Activated T-cell treated with anti-CD3 and anti-CD28 coated beads, Interleukin-2, amount 50 U/mL, for 72 hours (primary cell): ENCODE measurements around the gene NXPH4. TPM values are rescaled to one million over a fixed set of nuclear protein-coding genes. Genes with fewer than 3 reads are reported as not detected.
A peak's percentile ranks its signal among the peaks of the same experiment; 100 is the strongest.

ENCODE experiments used
- ATAC-seq, 2 donors: fragments of 150-1000 bp; cut with Tn5 transposase; replicated peaks in 1 of 2; 2 replicates each; pipeline ENCODE4 v1.10.0; 2021; ENCODE audit warnings: moderate library complexity in 2 of 2, mild to moderate bottlenecking in 1 of 2
- DNase-seq, 2 donors: peaks; one replicate each; pipeline ENCODE4 v3.0.0; 2021 to 2022; ENCODE audit warnings: mixed read lengths in 1 of 2
- H3K27ac Mint-ChIP-seq: one replicate; pipeline ENCODE4 v1.8.0; 2022; ENCODE audit warnings: mild to moderate bottlenecking, moderate library complexity, mixed read lengths
- H3K27me3 Mint-ChIP-seq: one replicate; pipeline ENCODE4 v1.8.0; 2022; ENCODE audit warnings: low read depth, mixed read lengths
- H3K36me3 Mint-ChIP-seq, 2 donors: one replicate each; pipeline ENCODE4 v1.8.0; 2022; ENCODE audit warnings: mixed read lengths in 2 of 2, mild to moderate bottlenecking in 1 of 2; ENCODE audit not compliant: insufficient read depth in 2 of 2
- H3K4me1 Mint-ChIP-seq: one replicate; pipeline ENCODE4 v1.8.0; 2022; ENCODE audit warnings: low read depth, mixed read lengths
- H3K4me3 Mint-ChIP-seq, 2 donors: one replicate each; pipeline ENCODE4 v1.8.0; 2022; ENCODE audit warnings: mild to moderate bottlenecking in 2 of 2, mixed read lengths in 2 of 2, moderate library complexity in 2 of 2
- H3K9me3 Mint-ChIP-seq, 2 donors: one replicate each; pipeline ENCODE4 v1.8.0; 2022; ENCODE audit warnings: mixed read lengths in 2 of 2
- total RNA-seq, 2 donors: library from RNA; stranded (reverse); gene quantifications; one replicate each; pipeline ENCODE4 v1.2.3, GENCODE V29; 2022

Gene NXPH4
- total RNA-seq, 2 donors from 2014 or later, result 1.5 to 2.3 TPM

DNA sequence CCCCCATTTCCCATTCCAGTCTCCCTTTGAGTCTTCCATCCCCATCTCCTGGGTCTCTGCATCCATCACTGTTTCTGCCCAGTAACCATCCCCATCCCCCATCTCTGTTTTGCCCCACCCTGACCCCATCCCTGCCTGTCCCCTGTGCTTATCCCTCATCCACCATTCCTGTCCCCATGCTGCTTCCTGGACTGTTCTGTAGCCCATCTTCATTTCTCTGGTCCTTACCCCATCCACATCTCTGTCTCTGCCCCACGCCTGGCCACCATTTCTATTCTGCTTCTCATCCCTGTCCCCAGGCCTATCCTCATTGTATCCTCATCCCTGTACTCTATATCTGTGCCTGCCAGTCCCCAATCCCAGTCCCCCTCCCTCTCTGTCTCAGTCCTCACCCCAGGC lies 4.2 kb downstream of the NXPH4 start:
- Mint-ChIP-seq H3K4me3 (no peak overlapping the region), H3K27me3 (peaks cover 88% of the 10 kb centered on the region), H3K27ac (no peak overlapping the region), H3K9me3 (no peaks in the 10 kb centered on the region), H3K36me3 (peaks cover 0 to 3% of the 10 kb centered on the region in 2 donors), H3K4me1 (peaks cover 48% of the 10 kb centered on the region)
- DNase-seq, result no peak
- no peak for ATAC-seq

DNA sequence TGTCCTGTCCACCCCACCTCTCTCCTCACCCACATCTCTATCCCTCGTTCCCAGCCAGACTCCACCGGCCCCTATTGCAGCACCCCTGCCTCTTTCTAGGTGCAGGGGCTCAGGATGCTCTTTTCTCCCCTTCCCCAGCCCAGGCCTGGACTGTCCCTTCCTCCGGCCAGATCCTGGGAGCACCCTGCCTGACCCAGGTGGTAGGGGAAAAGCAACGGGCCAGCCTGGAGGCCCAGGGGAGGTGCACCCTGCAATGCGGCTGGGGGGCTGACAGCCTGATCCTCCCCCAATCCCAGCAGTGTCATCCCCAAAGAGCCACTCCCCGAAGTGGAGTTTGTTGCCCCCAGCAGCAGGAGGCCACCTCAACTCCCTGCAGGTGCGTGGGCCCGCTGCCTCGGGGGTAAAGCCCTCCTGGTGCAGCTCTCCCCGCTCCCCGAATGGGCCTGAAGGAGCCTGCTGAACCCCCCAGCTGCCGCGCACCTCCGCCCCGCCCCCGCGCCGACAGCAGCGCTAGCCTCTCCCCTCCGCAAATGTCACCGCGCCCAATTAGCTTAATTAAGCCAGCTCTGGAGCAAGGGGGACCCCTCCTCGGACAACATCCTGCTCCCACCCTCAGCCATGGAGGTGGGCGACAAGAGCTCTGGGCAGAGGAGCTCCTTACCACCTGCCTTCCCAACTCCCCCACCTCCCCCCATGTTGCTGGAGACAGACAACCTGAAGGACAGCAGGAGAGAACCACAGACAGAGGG lies 4.7 kb downstream of the NXPH4 start:
- Mint-ChIP-seq H3K4me1 (peaks cover 50% of the 10 kb centered on the region), H3K27ac (no peak overlapping the region), H3K36me3 (peaks cover 0 to 3% of the 10 kb centered on the region in 2 donors)

GRCh38 chr12:57222286-57223190 lies 5.9 kb downstream of the NXPH4 start:
- ATAC-seq (no peak), DNase-seq (no peak)
- Mint-ChIP-seq H3K27me3 (peaks cover 95% of the 10 kb centered on the region), H3K4me1 (peaks cover 55% of the 10 kb centered on the region), H3K9me3 (no peaks in the 10 kb centered on the region), H3K27ac (no peak overlapping the region), H3K4me3 (no peak overlapping the region), H3K36me3 (no peaks in the 10 kb centered on the region)

More for the DNA sequence above, 4.7 kb downstream of the NXPH4 start:
- DNase-seq (no peak), ATAC-seq (no peak)
- Mint-ChIP-seq H3K9me3 (no peaks in the 10 kb centered on the region), H3K4me3 (no peak overlapping the region), H3K27me3 (peaks cover 90% of the 10 kb centered on the region)

DNA sequence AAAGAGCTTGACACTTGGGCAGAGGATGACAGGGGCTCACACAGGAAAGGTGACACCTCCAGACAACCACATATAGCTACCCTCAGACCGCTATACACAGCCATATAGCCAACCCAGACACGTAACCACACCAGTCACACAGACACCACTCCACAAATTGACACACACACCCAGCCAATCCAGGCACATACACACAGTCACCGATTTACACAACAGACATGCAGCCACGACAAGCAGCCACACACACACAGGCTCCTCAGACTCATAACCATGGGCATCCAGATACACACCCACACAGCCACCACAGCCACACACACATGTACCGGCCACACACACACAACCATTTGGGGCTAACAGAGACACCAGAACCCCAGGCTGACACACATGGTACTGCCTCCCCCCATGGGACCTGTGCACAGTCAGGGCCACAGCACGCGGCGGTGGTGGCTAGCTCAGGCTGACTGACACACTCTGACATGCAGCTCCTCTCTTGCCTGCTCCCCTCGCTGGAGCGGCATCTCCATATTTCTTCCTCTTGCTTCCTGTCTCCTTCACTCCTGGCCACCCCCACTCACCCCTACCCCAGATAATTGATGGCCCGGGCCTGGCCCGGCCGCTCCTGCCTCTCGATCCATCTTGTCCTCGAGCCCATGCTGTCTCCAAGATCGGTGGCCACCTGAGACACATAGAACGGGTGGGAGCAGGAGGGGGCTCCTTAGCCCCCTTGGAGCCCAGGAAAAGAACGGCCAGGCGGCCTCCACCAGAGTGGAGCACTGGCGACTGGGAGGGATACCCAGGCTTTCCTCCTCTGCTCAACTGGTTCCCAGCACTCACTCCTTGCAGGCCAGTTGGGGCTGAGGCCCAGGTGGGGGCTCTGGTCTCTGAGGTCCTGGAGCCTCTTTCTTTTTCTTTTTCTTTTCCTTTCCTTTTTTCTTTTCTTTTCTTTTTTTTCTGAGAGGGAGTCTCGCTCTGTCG lies 6.9 kb downstream of the NXPH4 start:
- Mint-ChIP-seq H3K27me3 (peaks cover 89% of the 10 kb centered on the region), H3K36me3 (no peaks in the 10 kb centered on the region), H3K4me1 (peaks cover 59% of the 10 kb centered on the region), H3K9me3 (no peaks in the 10 kb centered on the region), H3K4me3 (no peak overlapping the region), H3K27ac (no peak overlapping the region)
- DNase-seq (peak in 1 of 2 donors; percentile 57), ATAC-seq (peak; percentile 67 to 72)

- peak overlapping the region in 1 of 2 donors; percentile 75 for H3K4me3 Mint-ChIP-seq
- H3K27ac Mint-ChIP-seq, result no peak overlapping the region
- H3K27me3 Mint-ChIP-seq, result peaks cover 80% of the 10 kb centered on the region
- H3K9me3 Mint-ChIP-seq, result no peaks in the 10 kb centered on the region
- peaks cover 68% of the 10 kb centered on the region for H3K4me1 Mint-ChIP-seq
- no peaks in the 10 kb centered on the region for H3K36me3 Mint-ChIP-seq
- DNase-seq (no peak), ATAC-seq (no peak)
These were observed 7.8 kb downstream of the NXPH4 start for GRCh38 chr12:57224278-57224972.

- ATAC-seq, result peak; percentile 67 to 69
- Mint-ChIP-seq H3K4me1 (peaks cover 70% of the 10 kb centered on the region), H3K4me3 (peak overlapping the region; percentile 74 to 78)
These were observed 8.5 kb downstream of the NXPH4 start for GRCh38 chr12:57224973-57225679.

GRCh38 chr12:57225680-57226210 lies 9.2 kb downstream of the NXPH4 start:
- H3K9me3 Mint-ChIP-seq, result no peaks in the 10 kb centered on the region
- H3K4me1 Mint-ChIP-seq, result peaks cover 72% of the 10 kb centered on the region
- H3K4me3 Mint-ChIP-seq, result peak overlapping the region; percentile 74 to 78
- ATAC-seq, result no peak
- H3K36me3 Mint-ChIP-seq, result peaks cover 12% of the 10 kb centered on the region in 2 donors
- DNase-seq, result no peak
- no peak overlapping the region for H3K27ac Mint-ChIP-seq
- peaks cover 69% of the 10 kb centered on the region for H3K27me3 Mint-ChIP-seq

More at GRCh38 chr12:57224973-57225679, 8.5 kb downstream of the NXPH4 start:
- DNase-seq, result peak; percentile 82 to 87
- H3K27me3 Mint-ChIP-seq, result peaks cover 73% of the 10 kb centered on the region
- no peak overlapping the region for H3K27ac Mint-ChIP-seq
- no peaks in the 10 kb centered on the region for H3K9me3 Mint-ChIP-seq
- H3K36me3 Mint-ChIP-seq, result peaks cover 5 to 6% of the 10 kb centered on the region in 2 donors

DNA sequence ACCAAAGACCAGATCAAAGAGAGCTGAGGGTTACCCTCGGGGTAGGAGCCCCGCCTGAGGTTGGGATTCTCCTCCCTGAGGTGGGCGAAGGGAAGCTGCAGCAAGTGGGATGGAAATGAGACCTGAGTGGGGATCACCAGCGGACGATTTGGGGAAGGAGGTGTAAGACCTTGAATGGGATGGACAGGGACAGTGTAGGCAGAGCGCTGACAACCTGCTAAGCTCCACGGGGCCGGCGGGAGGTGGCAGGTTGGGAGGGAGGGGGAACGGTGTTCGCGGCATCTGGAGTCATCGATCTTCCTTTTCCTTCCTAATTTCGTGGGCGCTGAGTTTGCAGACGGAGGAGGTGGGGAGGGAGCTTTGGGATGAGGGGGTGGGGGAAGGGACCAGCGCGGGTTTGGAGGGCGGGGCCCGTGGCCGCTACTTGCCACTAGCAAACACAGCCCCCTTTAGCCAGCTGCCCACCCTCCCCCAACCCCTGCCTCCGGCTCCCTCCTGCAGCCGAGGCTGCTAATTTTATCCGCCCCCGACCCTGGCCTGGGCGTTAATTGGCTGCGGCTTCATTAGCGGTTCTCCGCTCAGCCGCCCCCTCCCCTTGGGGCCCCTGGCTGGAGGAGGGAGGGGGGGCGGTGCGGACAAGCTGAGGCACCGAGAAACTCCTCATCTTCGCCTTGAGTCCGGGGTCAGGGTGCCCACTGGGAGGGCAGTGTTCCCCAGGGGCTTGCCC lies 10.2 kb downstream of the NXPH4 start:
- H3K4me3 Mint-ChIP-seq, result peak overlapping the region; percentile 65 to 71
- H3K27me3 Mint-ChIP-seq, result peaks cover 59% of the 10 kb centered on the region
- peaks cover 72% of the 10 kb centered on the region for H3K4me1 Mint-ChIP-seq
- no peak for ATAC-seq
- no peak overlapping the region for H3K27ac Mint-ChIP-seq
- peaks cover 16 to 17% of the 10 kb centered on the region in 2 donors for H3K36me3 Mint-ChIP-seq
- DNase-seq, result no peak
- H3K9me3 Mint-ChIP-seq, result no peaks in the 10 kb centered on the region

DNA sequence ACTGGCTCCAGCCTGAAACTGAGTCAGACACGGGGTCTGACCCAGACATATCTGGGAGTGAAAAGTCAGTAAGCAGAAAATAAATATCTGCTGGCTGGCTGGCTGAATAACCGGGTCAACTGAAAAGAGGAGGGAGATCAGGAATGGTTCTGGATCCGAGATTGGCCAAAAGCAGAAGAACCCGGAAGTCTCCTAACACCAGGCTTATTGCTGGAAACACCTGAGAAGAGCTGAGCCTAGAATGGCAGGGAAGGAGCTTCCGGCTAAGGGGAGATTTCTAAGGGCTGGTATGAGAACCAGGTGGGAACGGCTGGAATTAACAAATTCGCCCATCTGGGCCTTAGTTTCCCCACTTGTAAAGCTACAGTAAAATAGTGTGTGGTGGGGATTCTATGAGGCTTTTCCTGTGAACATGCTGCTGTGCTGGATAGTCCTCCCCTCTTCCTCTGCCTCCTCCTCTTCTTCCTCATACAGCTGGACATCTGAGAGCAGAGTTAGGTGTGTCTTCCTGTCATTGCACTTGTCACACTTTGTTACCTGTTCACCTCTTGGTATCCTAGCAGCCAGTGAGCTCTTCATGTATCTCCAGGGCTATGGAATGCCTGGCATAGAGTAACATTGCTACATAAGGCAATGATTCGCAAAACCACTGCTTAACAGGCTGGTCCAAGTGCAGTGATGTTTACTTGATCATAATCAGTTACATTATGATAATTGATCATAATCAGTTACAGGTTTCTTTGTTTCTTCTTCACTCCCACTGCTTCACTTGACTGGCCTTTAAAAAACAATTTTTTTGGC lies 10.9 kb downstream of the NXPH4 start:
- peaks cover 51% of the 10 kb centered on the region for H3K27me3 Mint-ChIP-seq
- H3K36me3 Mint-ChIP-seq, result peaks cover 21% of the 10 kb centered on the region in 2 donors
- H3K4me3 Mint-ChIP-seq, result peak overlapping the region; percentile 12 to 48
- DNase-seq (no peak), ATAC-seq (no peak)
- H3K9me3 Mint-ChIP-seq, result no peaks in the 10 kb centered on the region
- H3K4me1 Mint-ChIP-seq, result peaks cover 74% of the 10 kb centered on the region
- no peak overlapping the region for H3K27ac Mint-ChIP-seq

DNA sequence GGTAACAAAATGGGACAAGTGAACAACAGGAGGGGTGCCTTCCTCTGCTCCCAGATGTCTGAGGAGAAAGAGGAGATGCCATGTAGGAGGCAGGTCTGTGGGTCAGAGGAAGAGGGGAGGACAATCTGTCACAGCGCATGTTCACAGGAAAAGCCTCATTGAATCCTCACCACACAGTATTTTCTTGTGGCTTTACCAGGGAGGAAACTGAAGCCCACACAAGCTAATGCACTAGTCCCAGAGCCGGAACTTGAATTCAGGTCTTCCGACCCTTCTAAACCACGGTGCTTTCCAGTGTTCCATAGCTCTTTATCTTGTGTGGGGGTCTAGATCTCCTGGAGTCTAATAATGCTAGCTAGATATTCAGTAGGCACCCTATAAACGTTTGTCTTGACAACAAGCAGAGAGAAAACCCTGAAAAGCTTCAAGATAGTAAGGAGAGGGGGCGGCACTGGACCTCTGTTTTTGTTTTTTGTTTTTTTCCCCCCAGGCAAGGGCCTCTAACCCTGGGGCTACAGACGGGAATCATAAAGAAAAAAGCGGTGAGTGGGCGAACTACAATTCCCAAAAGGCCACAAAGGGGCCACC lies 12.5 kb downstream of the NXPH4 start:
- DNase-seq (no peak), ATAC-seq (peak; percentile 8 to 23)
- H3K27me3 Mint-ChIP-seq, result peaks cover 35% of the 10 kb centered on the region
- H3K4me1 Mint-ChIP-seq, result peaks cover 70% of the 10 kb centered on the region
- H3K27ac Mint-ChIP-seq, result peak overlapping the region; percentile 100
- peaks cover 29 to 31% of the 10 kb centered on the region in 2 donors for H3K36me3 Mint-ChIP-seq
- peak overlapping the region; percentile 93 to 100 for H3K4me3 Mint-ChIP-seq
- no peaks in the 10 kb centered on the region for H3K9me3 Mint-ChIP-seq
